HepG2 (cell line): ENCODE data around the gene RALBP1.

ENCODE experiments used
- CBFB ChIP-seq: sonication (generic); formaldehyde crosslinking; IDR thresholded peaks from 2 replicates; pipeline ENCODE4 v1.4.0; 2020; ENCODE audit warnings: missing genetic modification reagents
- ESRRA ChIP-seq: sonication (generic); formaldehyde crosslinking; IDR thresholded peaks from 2 replicates; pipeline ENCODE4 v1.5.1; 2020; ENCODE audit warnings: mild to moderate bottlenecking, low read depth, missing genetic modification reagents
- POLR2AphosphoS5 ChIP-seq: IDR thresholded peaks from 2 replicates; pipeline ENCODE4 v1.6.1; 2012; ENCODE audit warnings: low read depth, low read length
- RBM39 ChIP-seq: fragments of 200-400 bp; formaldehyde crosslinking; IDR thresholded peaks from one replicate; pipeline ENCODE4 v1.6.1; 2018; ENCODE audit warnings: antibody characterized with exemption, mild to moderate bottlenecking, low read depth, low read length; ENCODE audit not compliant: poor library complexity, severe bottlenecking
- ZNF10 ChIP-seq: sonication (generic); formaldehyde crosslinking; IDR thresholded peaks from 2 replicates; pipeline ENCODE4 v1.4.0; 2020; ENCODE audit warnings: mild to moderate bottlenecking, low read depth, missing genetic modification reagents, borderline replicate concordance
- ZNF354B ChIP-seq: sonication (generic); formaldehyde crosslinking; IDR thresholded peaks from 2 replicates; pipeline ENCODE4 v1.8.0; 2022; ENCODE audit warnings: mild to moderate bottlenecking, missing genetic modification reagents
- ZNF792 ChIP-seq: IDR thresholded peaks from 2 replicates; pipeline ENCODE4 v1.6.1; 2016
- TF ChIP-seq, protein P1 (sequence below): sonication (generic); formaldehyde crosslinking; IDR thresholded peaks from 2 replicates; pipeline ENCODE4 v1.5.0; 2020; ENCODE audit warnings: mild to moderate bottlenecking, missing genetic modification reagents, moderate library complexity
- TF ChIP-seq, protein P2 (sequence below): sonication (generic); formaldehyde crosslinking; IDR thresholded peaks from 2 replicates; pipeline ENCODE4 v1.8.1; 2022; ENCODE audit warnings: mild to moderate bottlenecking, missing genetic modification reagents
- TF ChIP-seq, protein P3 (sequence below): sonication (generic); formaldehyde crosslinking; IDR thresholded peaks from 2 replicates; pipeline ENCODE4 v1.4.0; 2020; ENCODE audit warnings: missing genetic modification reagents
- TF ChIP-seq, protein P4 (sequence below): IDR thresholded peaks from 2 replicates; pipeline ENCODE4 v1.6.1; 2016; ENCODE audit warnings: missing genetic modification reagents, missing compliant biosample characterization

DNA sequence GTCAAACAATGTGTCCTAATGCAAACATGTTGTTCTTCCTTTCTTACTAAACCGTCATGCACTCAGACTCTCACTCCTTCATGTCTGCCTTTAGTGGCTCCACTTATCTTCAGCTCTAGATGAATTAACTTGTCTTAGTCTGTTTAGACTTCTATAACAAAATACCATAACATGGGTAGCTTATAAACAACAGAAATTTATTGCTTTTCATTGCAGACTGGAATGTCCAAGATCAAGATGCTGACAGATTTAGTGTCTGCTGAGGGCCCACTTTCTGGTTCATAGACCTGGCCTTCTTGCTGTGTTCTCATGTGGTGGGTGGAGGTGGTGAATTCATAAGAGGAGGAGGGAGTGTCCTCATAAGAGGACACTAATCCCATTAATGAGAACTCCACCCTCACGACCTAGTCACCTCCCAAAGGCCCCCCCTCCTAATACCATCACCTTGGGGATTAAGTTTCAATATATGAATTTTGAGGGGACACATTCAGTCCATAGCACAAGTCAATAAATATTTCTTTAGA is 32.3 kb downstream of the RALBP1 start:
- TF ChIP-seq, protein P1, sequence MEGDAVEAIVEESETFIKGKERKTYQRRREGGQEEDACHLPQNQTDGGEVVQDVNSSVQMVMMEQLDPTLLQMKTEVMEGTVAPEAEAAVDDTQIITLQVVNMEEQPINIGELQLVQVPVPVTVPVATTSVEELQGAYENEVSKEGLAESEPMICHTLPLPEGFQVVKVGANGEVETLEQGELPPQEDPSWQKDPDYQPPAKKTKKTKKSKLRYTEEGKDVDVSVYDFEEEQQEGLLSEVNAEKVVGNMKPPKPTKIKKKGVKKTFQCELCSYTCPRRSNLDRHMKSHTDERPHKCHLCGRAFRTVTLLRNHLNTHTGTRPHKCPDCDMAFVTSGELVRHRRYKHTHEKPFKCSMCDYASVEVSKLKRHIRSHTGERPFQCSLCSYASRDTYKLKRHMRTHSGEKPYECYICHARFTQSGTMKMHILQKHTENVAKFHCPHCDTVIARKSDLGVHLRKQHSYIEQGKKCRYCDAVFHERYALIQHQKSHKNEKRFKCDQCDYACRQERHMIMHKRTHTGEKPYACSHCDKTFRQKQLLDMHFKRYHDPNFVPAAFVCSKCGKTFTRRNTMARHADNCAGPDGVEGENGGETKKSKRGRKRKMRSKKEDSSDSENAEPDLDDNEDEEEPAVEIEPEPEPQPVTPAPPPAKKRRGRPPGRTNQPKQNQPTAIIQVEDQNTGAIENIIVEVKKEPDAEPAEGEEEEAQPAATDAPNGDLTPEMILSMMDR (CRISPR knock-in tag) = no peak
- no peak for TF ChIP-seq ZNF354B (CRISPR knock-in tag)
- TF ChIP-seq, protein P2, sequence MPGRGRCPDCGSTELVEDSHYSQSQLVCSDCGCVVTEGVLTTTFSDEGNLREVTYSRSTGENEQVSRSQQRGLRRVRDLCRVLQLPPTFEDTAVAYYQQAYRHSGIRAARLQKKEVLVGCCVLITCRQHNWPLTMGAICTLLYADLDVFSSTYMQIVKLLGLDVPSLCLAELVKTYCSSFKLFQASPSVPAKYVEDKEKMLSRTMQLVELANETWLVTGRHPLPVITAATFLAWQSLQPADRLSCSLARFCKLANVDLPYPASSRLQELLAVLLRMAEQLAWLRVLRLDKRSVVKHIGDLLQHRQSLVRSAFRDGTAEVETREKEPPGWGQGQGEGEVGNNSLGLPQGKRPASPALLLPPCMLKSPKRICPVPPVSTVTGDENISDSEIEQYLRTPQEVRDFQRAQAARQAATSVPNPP (CRISPR knock-in tag) = no peak
- TF ChIP-seq ZNF792 (CRISPR knock-in tag) = no peak
- no peak for TF ChIP-seq ESRRA (CRISPR knock-in tag)
- TF ChIP-seq RBM39 = no peak
- TF ChIP-seq, protein P3, sequence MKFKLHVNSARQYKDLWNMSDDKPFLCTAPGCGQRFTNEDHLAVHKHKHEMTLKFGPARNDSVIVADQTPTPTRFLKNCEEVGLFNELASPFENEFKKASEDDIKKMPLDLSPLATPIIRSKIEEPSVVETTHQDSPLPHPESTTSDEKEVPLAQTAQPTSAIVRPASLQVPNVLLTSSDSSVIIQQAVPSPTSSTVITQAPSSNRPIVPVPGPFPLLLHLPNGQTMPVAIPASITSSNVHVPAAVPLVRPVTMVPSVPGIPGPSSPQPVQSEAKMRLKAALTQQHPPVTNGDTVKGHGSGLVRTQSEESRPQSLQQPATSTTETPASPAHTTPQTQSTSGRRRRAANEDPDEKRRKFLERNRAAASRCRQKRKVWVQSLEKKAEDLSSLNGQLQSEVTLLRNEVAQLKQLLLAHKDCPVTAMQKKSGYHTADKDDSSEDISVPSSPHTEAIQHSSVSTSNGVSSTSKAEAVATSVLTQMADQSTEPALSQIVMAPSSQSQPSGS = no peak
- no peak for TF ChIP-seq CBFB (CRISPR knock-in tag)
- TF ChIP-seq, protein P4, sequence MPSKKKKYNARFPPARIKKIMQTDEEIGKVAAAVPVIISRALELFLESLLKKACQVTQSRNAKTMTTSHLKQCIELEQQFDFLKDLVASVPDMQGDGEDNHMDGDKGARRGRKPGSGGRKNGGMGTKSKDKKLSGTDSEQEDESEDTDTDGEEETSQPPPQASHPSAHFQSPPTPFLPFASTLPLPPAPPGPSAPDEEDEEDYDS (CRISPR knock-in tag) = no peak
- TF ChIP-seq ZNF10 = no peak
- TF ChIP-seq POLR2AphosphoS5 = no peak
